Motor neuron (in vitro differentiated cells): ENCODE measurements around the gene GRK2. TPM values are rescaled to one million over a fixed set of nuclear protein-coding genes. Genes with fewer than 3 reads are reported as not detected.
"Not testable (repeated sequence)": the region's sequence is repeated elsewhere in the genome, so short reads cannot be mapped to it uniquely, and the experiment has no call there.

Source experiments
- ATAC-seq, 8 experiments: fragments of 200-7000 bp; cut with Tn5 transposase; replicated peaks in 6 of 8; 2 replicates each; pipeline ENCODE4 v1.8.0; 2021; ENCODE audit warnings: mild to moderate bottlenecking in 8 of 8, moderate library complexity in 8 of 8
- H3K27ac ChIP-seq, 2 donors: fragments of 250-450 bp; sonication (Bioruptor Pico); 2 replicates each; pipeline ENCODE4 v1.9.0; 2021; ENCODE audit warnings: antibody characterized with exemption in 2 of 2, mild to moderate bottlenecking in 2 of 2, moderate library complexity in 1 of 2
- H3K4me1 ChIP-seq, 2 donors: fragments of 250-450 bp; sonication (Bioruptor Pico); replicated peaks in 1 of 2; 2 replicates each; pipeline ENCODE4 v1.6.1; 2021; ENCODE audit warnings: antibody characterized with exemption in 2 of 2, mild to moderate bottlenecking in 2 of 2, moderate library complexity in 1 of 2
- H3K4me3 ChIP-seq, 5 donors: fragments of 250-450 bp; sonication (Bioruptor Pico); 2 replicates each; pipeline ENCODE4 v1.9.0; 2021; ENCODE audit warnings: antibody characterized with exemption in 5 of 5, mild to moderate bottlenecking in 5 of 5, moderate library complexity in 4 of 5
- WGBS, 10 experiments: fragments of 450-650 bp; shearing (Covaris generic); methylation state at CpG; one replicate each; pipeline ENCODE4 v1.0.0; 2022; 5-methylcytosine and 5-hydroxymethylcytosine counted together
- in situ Hi-C, 9 experiments: fragments of 400-800 bp; cut with MboI; loops; one replicate each; pipeline ENCODE4 v1.15.0; 2021; ENCODE audit warnings: low sequenced_read_pairs in 9 of 9, low pct_unique_long_range_greater_than_20kb in 2 of 9; ENCODE audit not compliant: unreplicated experiment in 9 of 9
- total RNA-seq, 8 experiments: library from RNA; unstranded; fragments of 300-600 nt; gene quantifications; 2 replicates each; pipeline versions ENCODE4 v1.2.3 to v1.2.4, GENCODE V29; 2022

Gene GRK2
- total RNA-seq, 8 experiments from 2014 or later: 13.8 to 40.5 (median 32.6) TPM

DNA sequence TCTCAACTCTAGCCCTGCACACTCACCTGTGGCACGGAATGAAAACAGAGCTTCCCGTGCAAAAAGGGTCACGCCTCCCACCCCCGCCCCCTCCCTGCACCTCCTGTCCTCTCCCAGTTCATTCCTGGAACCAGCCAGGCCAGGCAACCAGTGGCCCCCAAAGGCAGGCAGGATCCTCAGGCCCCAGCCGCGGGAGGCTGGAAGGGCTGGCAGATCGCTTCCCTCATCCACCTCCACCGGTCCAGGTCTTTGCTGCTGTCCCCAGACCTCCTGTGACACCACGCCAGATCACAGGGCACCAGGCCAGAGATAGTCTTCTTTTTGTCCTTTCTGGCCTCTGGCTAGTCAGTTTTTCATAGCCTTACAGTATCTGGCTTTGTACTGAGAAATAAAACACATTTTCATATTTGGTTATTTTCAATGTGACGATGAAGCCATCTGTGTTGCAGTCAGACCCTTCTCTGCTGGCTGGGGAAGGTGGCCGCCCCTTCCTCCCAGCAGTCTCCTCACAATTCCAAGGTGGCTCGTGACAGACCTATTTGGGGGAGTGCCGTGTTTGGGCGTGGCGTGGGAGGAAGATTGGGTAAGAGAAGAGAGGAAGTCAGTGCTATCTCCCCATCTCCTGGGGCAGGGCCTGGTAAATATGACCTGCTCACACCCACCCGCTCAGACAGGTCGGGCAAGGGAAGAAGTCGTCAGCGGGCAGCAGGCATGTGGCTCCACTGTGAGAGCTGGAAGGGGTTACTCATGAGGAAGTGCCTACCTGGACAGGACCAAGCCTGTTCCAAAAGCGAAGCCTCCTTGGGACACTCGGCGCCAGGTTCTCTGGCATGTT is 46.1 kb downstream of the GRK2 start:
- H3K27ac ChIP-seq: no peak overlapping the region
- no peak overlapping the region for H3K4me3 ChIP-seq
- peaks cover 0 to 3% of the 10 kb centered on the region in 2 donors for H3K4me1 ChIP-seq
- WGBS, 10 experiments: 71 to 100% (median 87%) methylated on average over 1 to 9 of the region's 22 CpGs; no CpG with 5 or more reads in 2 of the 10 experiments
- no peak for ATAC-seq
- in situ Hi-C loops: loop anchor here in 1 of 9 experiments (10.0 kb wide), 1 partner anchor 48 kb away; the partner anchor contains the start of gene GRK2

DNA sequence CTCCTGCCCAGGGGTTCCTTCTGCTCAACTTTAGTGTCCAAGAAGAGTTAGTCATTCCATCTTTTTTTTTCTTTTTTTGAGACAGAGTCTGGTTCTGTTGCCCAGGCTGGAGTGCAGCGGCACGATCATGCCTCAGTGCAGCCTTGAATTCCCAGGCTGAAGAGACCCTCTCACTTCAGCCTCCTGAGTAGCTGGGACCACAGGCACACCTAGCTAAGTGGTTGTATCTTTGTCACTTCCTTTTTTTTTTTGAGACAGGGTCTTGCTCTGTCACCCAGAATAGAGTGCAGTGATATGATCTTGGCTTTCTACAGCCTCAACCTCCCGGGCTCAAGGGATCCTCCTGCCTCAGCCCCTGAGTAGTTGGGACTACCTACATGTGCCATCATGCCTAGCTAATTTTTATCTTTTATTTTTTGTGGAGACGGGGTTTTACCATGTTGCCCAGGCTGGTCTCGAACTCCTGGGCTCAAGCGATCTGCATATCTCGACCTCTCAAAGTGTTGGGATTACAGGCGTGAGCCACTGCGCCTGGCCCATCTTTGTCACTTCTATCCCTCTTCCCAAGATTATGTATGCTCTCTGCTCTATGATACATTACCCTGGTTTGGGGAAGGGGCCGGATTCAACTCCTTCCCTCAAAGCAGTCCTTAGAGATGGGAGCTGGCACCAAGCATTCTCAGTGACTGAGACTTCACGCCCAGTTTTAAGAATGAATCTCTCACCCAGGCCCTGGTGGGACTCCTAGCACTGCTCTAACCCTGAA is 47.0 kb downstream of the GRK2 start:
- no peak for ATAC-seq
- in situ Hi-C loops: loop anchor here in 1 of 9 experiments (10.0 kb wide), 1 partner anchor 49 kb away; the partner anchor contains the start of gene GRK2
- Histone ChIP-seq H3K27ac (no peak overlapping the region), H3K4me1 (peaks cover 0 to 3% of the 10 kb centered on the region in 2 donors), H3K4me3 (no peak overlapping the region)
- 77 to 100% (median 91%) methylated on average over 2 to 8 of the region's 11 CpGs; no CpG with 5 or more reads in 1 of the 10 experiments for WGBS, 10 experiments

DNA sequence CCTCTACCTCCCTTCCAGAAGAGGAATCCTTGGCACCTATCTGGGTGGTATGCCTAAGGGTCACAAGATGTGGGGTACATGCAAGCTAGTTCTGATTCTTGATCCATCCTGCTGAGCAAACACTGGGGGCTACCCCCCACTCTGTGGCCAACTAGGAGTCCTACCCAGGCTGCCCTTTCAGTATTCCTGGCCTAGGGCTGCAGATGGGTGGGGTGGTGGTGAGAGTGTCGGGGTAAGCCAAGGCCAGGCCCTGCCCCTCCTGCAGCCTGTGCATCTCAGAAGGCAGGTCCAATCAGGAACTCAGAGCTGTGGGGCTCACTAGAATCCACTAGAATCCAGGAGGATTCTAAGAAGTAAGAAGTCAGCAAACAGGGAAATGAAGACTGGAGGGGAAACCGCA is 47.9 kb downstream of the GRK2 start:
- WGBS, 10 experiments: 80 to 100% methylated on average over 1 of the region's 2 CpGs; no CpG with 5 or more reads in 8 of the 10 experiments
- H3K4me1 ChIP-seq: peaks cover 0 to 8% of the 10 kb centered on the region in 2 donors
- no peak overlapping the region for H3K27ac ChIP-seq
- ATAC-seq: no peak
- H3K4me3 ChIP-seq: no peak overlapping the region
- in situ Hi-C loops: loop anchor here in 1 of 9 experiments (10.0 kb wide), 1 partner anchor 49 kb away; the partner anchor contains the start of gene GRK2

DNA sequence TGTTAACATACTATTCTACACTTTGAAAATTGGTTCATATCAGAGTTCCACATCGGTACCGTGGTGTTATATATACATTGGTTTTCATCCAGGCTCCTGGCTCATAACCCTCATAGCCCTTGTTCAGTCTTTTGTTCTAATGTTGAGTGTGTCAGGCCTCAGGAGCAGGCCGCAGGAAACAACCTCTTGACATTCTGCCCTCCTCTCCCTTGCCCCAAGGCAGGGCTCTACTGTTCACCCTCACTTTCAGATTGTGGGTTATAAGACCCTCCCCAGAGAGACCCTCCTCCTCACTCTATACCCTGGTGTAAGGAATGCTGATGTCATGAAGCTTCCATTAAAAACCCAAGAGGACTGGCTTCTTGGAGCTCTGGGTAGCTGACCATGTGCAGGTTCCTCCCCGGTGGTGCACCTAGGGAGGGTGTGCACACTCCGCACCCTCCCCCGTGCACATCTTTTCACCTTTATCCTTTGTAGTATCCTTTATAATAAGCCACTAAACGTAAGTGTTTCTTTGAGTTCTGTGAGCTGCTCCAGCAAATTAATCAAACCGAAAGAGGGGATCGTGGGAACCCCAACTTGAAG is 49.1 kb downstream of the GRK2 start:
- no peak for ATAC-seq
- no peak overlapping the region for H3K27ac ChIP-seq
- no peak overlapping the region for H3K4me3 ChIP-seq
- in situ Hi-C loops: loop anchor here in 1 of 9 experiments (10.0 kb wide), 1 partner anchor 51 kb away; the partner anchor contains the start of gene GRK2
- peaks cover 0 to 8% of the 10 kb centered on the region in 2 donors for H3K4me1 ChIP-seq
- WGBS, 10 experiments: 37 to 100% (median 78%) methylated on average over 1 to 6 of the region's 9 CpGs; no CpG with 5 or more reads in 2 of the 10 experiments

DNA sequence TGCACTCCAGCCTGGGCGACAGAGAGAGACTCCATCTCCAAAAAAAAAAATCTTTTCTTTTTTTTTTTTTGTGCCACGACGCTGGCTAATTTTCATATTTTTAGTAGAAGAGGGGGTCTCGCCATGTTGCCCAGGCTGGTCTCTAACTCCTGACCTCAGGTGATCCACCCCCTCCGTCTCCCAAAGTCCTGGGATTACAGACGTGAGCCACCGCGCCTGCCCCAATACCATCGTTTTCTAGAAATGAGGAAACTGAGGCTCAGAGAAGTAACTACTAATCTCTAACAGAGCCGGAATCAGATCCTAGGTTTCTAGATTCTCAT is 50.6 kb downstream of the GRK2 start:
- peak overlapping the region; percentile 52 to 77 (median 63) for H3K4me3 ChIP-seq
- peaks cover 0 to 8% of the 10 kb centered on the region in 2 donors for H3K4me1 ChIP-seq
- peak overlapping the region; percentile 13 to 83 for H3K27ac ChIP-seq
- in situ Hi-C loops: loop anchor here in 1 of 9 experiments (10.0 kb wide), 1 partner anchor 52 kb away; the partner anchor contains the start of gene GRK2
- no peak for ATAC-seq
- 0 to 14% (median 0%) methylated on average over 1 to 8 of the region's 10 CpGs; no CpG with 5 or more reads in 3 of the 10 experiments for WGBS, 10 experiments

DNA sequence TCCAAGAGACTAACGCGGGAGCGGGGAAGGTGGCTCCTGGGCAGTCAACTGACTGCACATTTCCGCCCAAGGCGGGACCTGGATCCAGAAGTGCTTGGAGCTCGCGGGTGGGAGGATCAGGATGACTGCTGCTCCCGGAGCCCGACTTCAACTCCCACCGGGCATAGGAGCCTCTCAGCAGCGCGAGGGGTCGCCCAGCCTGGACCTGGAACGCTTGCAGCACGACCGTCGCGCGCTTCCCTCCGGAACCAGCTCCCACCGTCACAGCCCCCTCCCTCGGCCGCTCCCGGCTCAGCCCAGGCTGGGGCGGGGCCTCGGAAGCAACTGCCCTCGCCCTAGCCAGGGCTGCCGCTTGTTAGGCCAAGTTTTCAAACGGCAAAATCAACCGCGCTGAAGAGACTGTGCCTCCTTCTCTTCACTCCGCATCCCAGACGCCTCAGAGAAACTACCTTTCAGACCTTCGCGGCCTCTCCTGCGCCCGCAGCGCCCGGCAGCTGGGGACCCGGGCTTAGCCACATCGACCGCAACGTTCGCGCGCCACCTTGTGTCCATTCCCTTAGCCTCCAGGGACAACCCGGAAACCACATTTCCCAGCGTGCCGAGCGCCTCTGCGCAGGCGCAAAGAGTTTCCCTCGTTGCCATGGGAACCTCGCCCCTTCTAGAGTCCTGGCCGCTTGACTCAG is 51.1 kb downstream of the GRK2 start:
- H3K4me3 ChIP-seq: peak overlapping the region; percentile 52 to 77 (median 63)
- peak; percentile 82 to 92 (median 90) for ATAC-seq
- H3K4me1 ChIP-seq: peaks cover 0 to 8% of the 10 kb centered on the region in 2 donors
- in situ Hi-C loops: loop anchor here in 1 of 9 experiments (10.0 kb wide), 1 partner anchor 53 kb away; the partner anchor contains the start of gene GRK2
- 0 to 5% (median 1%) methylated on average over 3 to 16 of the region's 55 CpGs; no CpG with 5 or more reads in 4 of the 10 experiments for WGBS, 10 experiments
- peak overlapping the region; percentile 13 to 83 for H3K27ac ChIP-seq

DNA sequence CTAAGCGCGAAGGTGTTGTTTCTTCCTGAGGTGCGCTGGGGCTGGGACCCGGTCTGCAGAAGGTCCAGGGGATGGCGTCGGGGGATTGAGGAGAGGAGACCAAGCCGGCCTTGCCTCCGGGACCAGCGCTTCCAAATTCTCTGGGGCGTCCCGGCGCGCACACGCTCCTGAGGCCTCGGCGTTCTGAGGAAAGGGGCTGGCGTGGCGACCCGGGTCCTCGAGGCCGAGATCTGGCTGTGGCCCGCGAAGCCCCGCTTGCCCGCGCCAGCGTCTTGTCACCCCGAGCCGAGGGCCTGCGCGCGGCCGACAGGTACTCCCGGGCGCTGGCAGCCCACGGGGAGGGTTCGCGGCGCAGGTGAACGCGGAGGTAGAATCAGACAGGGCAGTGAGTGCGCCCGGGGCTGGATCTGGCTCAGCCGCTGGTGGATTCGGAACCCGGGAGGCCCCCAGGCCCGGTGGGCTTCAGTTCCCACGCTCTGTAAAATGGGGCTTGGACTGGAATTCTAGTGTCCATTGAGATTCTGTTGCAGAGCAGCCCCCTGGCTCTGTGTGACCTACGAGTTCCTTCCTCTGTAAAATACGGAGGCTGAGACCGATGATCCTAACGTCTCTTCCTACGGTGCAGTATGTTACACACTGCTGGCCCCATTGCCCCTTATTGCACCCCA is 51.7 kb downstream of the GRK2 start:
- ATAC-seq: peak; percentile 13 to 39 (median 32)

DNA sequence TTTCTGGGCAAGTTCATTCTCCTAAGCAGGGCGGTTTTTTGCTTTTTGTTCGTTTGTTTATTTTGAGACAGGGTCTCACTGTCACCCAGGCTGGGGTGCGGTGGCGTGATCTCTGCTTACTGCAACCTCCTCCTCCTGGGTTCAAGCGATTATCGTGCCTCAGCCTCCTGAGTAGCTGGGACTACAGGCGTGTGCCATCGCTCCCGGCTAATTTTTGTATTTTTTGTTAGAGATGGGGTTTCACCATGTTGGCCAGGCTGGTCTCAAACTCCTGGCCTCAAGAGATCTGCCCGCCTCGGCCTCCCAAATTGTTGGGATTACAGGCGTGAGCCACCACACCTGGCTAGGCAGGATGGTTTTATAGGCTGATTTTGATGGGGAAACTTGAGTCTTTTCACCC is 52.6 kb downstream of the GRK2 start:
- H3K4me1 ChIP-seq, ATAC-seq, H3K27ac ChIP-seq: not testable (repeated sequence)
- peak overlapping the region in 3 of 5 donors; percentile 57 to 77 (median 63) for H3K4me3 ChIP-seq
- in situ Hi-C loops: loop anchor here in 1 of 9 experiments (10.0 kb wide), 1 partner anchor 54 kb away; the partner anchor contains the start of gene GRK2
- WGBS, 10 experiments: 52 to 100% (median 82%) methylated on average over 1 to 9 of the region's 12 CpGs; no CpG with 5 or more reads in 1 of the 10 experiments

More for the DNA sequence above, 51.7 kb downstream of the GRK2 start:
- Histone ChIP-seq H3K27ac (no peak overlapping the region), H3K4me1 (peaks cover 0 to 8% of the 10 kb centered on the region in 2 donors), H3K4me3 (peak overlapping the region; percentile 52 to 77 (median 63))
- in situ Hi-C loops: loop anchor here in 1 of 9 experiments (10.0 kb wide), 1 partner anchor 53 kb away; the partner anchor contains the start of gene GRK2
- WGBS, 10 experiments: 0% methylated on average over 2 to 19 of the region's 53 CpGs; no CpG with 5 or more reads in 3 of the 10 experiments

DNA sequence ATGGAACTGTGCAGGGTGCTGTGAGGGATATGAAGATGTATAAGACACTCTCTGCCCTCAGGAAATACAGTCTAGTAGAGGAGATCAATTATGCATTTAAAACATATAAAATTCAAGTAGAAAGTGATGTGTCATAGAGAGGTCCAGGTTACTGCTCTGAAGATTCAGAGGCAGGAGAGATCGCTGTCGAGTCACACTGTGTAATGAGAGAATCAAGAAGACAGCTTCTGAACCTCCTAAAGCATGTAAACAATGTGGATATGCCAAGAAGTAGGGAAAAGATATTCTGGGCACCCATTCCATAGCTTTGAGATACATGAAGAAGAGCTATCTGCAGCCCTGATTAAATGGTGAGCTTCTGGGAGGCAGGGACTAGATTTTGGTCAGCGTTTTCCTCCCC is 53.7 kb downstream of the GRK2 start:
- no peak overlapping the region for H3K4me3 ChIP-seq
- no peak overlapping the region for H3K27ac ChIP-seq
- 0 to 94% (median 73%) methylated on average over 1 to 3 of the region's 3 CpGs; no CpG with 5 or more reads in 2 of the 10 experiments for WGBS, 10 experiments
- in situ Hi-C loops: no loop called here
- no peak for ATAC-seq
- H3K4me1 ChIP-seq: peaks cover 0 to 8% of the 10 kb centered on the region in 2 donors

DNA sequence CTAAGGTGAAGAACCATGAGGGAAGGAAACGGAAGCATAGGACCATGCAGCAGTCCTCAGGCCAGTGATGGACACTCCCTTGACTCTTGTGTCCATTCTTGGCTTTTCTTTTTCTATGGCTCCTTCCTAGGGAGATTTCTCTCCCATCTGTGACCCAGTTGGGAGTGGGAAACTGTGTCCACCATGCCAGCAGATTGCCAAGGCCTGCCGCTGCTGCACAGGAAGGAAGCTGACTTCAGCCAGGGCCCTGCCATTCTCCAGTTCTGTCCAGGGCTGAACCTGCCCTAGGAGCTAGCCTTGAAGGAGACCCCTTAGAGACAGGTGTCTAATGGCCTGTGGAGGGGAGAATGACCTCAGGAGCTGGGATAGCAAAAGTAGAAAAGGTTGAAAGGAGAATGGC is 54.4 kb downstream of the GRK2 start:
- no peak for ATAC-seq
- WGBS, 10 experiments: 89 to 100% (median 100%) methylated on average over 1 to 2 of the region's 2 CpGs; no CpG with 5 or more reads in 7 of the 10 experiments
- Histone ChIP-seq H3K4me3 (no peak overlapping the region), H3K4me1 (peaks cover 0 to 8% of the 10 kb centered on the region in 2 donors), H3K27ac (no peak overlapping the region)
- in situ Hi-C loops: no loop called here

DNA sequence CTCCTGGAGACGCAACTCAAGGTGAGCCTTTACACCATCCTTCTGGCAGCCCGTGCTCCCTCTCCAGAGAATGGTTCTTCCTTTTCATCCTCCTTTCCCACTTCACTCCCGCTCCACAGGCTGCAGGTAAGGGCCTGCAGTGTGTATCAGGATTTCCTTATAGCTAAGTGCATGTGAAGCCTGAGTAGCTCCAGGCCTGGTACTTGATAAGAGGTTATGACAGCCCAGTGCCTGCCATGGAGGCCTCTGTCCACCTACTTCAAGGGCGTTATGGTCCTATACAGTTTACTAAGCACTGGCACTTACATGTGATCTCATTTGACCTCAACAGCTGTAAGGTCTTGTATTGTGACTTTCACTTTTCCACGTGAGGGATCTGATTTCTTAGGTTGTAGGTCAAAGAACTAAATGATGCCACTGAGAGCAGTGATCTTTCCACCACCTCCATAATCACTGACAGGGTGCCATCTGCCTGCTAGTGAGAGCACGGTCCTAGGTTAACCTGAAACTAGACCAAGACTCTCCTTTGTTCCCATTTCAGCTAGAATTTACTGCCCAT is 55.1 kb downstream of the GRK2 start:
- in situ Hi-C loops: no loop called here

More for the DNA sequence above, 55.1 kb downstream of the GRK2 start:
- Histone ChIP-seq H3K27ac (no peak overlapping the region), H3K4me1 (peaks cover 0 to 8% of the 10 kb centered on the region in 2 donors), H3K4me3 (no peak overlapping the region)
- 60 to 100% (median 82%) methylated on average over 1 to 6 of the region's 6 CpGs for WGBS, 10 experiments
- no peak for ATAC-seq
